Lung (tissue), 12 donors: ENCODE results near the gene PISD. TPM values are rescaled to one million over a fixed set of nuclear protein-coding genes. Genes with fewer than 3 reads are reported as not detected.

Experiments
- ATAC-seq: fragments of 200-7000 bp; cut with Tn5 transposase; one replicate; pipeline ENCODE4 v1.9.1; 2020; ENCODE audit warnings: moderate number of reproducible peaks; ENCODE audit not compliant: insufficient read depth, low FRiP score
- DNase-seq, 3 donors: peaks; one replicate each; pipeline ENCODE4 v3.0.0-alpha.2; 2013 to 2017
- H3K27ac ChIP-seq, 2 donors: one replicate each; pipeline ENCODE4 v1.5.1; 2013; ENCODE audit warnings: mild to moderate bottlenecking in 2 of 2, moderate library complexity in 2 of 2, control low read depth in 1 of 2, inconsistent platforms in 1 of 2, low read depth in 1 of 2, low read length in 1 of 2
- H3K27me3 ChIP-seq, 3 donors: one replicate each; pipeline ENCODE4 v1.5.1; 2013; ENCODE audit warnings: low read length in 2 of 3; ENCODE audit not compliant: control insufficient read depth in 3 of 3, insufficient read depth in 3 of 3
- H3K36me3 ChIP-seq, 4 donors: one replicate each; pipeline ENCODE4 v1.5.1; 2013; ENCODE audit warnings: low read length in 4 of 4, mild to moderate bottlenecking in 1 of 4, moderate library complexity in 1 of 4; ENCODE audit not compliant: control insufficient read depth in 4 of 4, insufficient read depth in 4 of 4
- H3K4me1 ChIP-seq, 5 donors: one replicate each; pipeline ENCODE4 v1.5.1; 2013; ENCODE audit warnings: low read length in 5 of 5, mild to moderate bottlenecking in 2 of 5, moderate library complexity in 1 of 5; ENCODE audit not compliant: control insufficient read depth in 5 of 5, insufficient read depth in 5 of 5
- H3K4me3 ChIP-seq: one replicate; pipeline ENCODE4 v1.5.1; 2013; ENCODE audit warnings: mild to moderate bottlenecking, control low read depth, moderate library complexity
- H3K9ac ChIP-seq, 2 donors: one replicate each; pipeline ENCODE4 v1.5.1; 2013; ENCODE audit warnings: low read length in 2 of 2, control low read depth in 1 of 2; ENCODE audit not compliant: insufficient read depth in 1 of 2
- H3K9me3 ChIP-seq, 4 donors: one replicate each; pipeline ENCODE4 v1.5.1; 2013; ENCODE audit warnings: low read length in 3 of 4, mild to moderate bottlenecking in 1 of 4, moderate library complexity in 1 of 4; ENCODE audit not compliant: control insufficient read depth in 4 of 4, insufficient read depth in 3 of 4
- WGBS, 2 donors: extraction: QIAGEN DNeasy Blood & Tissue Kit; methylation state at CpG; one replicate each; pipeline ENCODE4 v1.1.7; 2013; 5-methylcytosine and 5-hydroxymethylcytosine counted together
- polyA plus RNA-seq, 2 donors: library from polyadenylated mRNA; stranded (reverse); fragments of 200-250 nt; gene quantifications; one replicate each; pipeline ENCODE4 v1.2.1, GENCODE V29; 2013
- total RNA-seq, 2 donors: library from RNA; depleted of rRNA in 1 of 2; stranded (reverse); fragments of >200 nt in 1 of 2; gene quantifications; one replicate each; pipeline ENCODE4 v1.2.1, GENCODE V29; 2014 to 2021
- TF ChIP-seq, protein P1 (sequence below): IDR thresholded peaks from 2 replicates; pipeline ENCODE4 v1.5.1; 2012; ENCODE audit warnings: mild to moderate bottlenecking; ENCODE audit errors: control extremely low read depth, extremely low read depth
- donor health status: control.
- donor health status: control.
- donor health status: Bipolar disorder and iron deficiency.
- donor health status: healthy.
- donor health status: DM: yes; HTN: yes; CAD: no.

PISD gene
- total and polyA plus RNA-seq, 4 donors: 25.7 to 94.6 (median 46.8) TPM

DNA sequence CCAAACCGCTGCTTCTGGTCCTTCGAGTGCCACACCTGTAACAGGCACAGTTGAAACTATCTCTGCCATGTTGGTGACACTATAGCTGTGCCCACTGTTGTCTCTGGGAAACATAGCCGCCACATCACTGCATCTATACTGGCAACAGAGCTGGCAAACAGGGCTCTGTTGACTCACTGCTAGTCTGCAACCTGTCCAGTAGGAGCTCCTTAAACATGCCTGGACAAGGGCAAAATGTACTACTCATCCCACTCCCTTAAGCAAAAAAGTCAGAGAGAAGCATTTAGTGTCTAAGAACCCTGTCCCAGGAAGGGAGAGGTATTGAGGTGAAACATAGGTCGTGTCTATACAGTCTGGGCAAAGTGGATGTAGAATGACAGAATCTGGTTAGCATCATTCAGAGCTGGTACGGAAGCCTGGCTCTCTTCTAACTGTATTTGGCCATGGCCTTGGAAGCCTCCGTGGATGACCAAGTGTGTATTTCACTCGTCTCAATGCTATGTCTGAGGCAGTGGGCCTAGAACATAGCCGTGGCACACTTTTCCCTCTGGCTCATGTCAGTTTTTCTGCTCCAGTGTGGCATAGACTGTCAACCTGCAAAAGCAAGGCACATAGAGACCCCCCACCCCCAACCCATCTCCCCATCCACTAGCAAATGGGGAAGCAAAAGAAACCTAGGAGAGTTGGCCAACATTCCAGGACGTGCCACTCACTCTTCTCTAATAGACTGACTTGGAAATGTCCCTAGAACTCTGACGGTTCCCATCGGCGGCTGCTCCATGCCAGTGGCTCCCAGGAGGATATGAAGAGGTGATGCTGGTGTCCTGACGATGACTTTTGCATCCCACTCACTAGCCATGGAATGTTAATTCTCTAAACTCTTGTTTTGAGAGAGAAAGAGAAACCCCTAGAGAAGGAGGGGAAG lies 21.4 kb upstream of the PISD start:
- H3K4me3 ChIP-seq: no peak overlapping the region
- DNase-seq (no peak), ATAC-seq (no peak)
- peaks cover 11 to 28% (median 15%) of the 10 kb centered on the region in 4 donors for H3K36me3 ChIP-seq
- no peak overlapping the region for H3K27ac ChIP-seq
- peaks cover 0 to 4% (median 0%) of the 10 kb centered on the region in 5 donors for H3K4me1 ChIP-seq
- TF ChIP-seq, protein P1, sequence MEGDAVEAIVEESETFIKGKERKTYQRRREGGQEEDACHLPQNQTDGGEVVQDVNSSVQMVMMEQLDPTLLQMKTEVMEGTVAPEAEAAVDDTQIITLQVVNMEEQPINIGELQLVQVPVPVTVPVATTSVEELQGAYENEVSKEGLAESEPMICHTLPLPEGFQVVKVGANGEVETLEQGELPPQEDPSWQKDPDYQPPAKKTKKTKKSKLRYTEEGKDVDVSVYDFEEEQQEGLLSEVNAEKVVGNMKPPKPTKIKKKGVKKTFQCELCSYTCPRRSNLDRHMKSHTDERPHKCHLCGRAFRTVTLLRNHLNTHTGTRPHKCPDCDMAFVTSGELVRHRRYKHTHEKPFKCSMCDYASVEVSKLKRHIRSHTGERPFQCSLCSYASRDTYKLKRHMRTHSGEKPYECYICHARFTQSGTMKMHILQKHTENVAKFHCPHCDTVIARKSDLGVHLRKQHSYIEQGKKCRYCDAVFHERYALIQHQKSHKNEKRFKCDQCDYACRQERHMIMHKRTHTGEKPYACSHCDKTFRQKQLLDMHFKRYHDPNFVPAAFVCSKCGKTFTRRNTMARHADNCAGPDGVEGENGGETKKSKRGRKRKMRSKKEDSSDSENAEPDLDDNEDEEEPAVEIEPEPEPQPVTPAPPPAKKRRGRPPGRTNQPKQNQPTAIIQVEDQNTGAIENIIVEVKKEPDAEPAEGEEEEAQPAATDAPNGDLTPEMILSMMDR: no peak
- WGBS, 2 donors: 87 to 89% methylated on average over 13 of the region's 13 CpGs
- no peaks in the 10 kb centered on the region for H3K27me3 ChIP-seq
- H3K9me3 ChIP-seq: no peaks in the 10 kb centered on the region
- no peak overlapping the region for H3K9ac ChIP-seq

DNA sequence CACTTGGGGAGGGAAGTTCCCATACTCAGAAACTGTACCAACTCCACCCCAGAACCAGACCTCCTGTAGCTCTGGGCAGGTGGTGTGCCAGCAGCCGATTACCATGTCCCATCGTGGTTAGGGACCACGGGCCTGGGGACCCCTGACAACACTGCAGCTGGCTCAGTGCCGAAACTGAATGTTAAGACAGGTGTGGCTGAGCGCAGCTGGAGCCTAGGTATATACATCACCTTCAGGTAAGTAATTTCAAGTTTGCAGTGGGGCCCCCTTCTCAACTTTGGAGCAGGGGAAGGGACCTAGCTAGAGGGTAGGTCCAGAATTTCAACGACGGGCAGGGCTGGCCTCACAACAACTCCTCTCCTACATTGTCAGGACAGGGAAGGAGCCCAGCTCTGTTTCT lies 20.7 kb upstream of the PISD start:
- no peak overlapping the region for H3K27ac ChIP-seq
- H3K9ac ChIP-seq: no peak overlapping the region
- H3K36me3 ChIP-seq: peaks cover 11 to 28% (median 15%) of the 10 kb centered on the region in 4 donors
- DNase-seq (no peak), ATAC-seq (no peak)
- TF ChIP-seq, protein P1: no peak
- H3K27me3 ChIP-seq: no peaks in the 10 kb centered on the region
- H3K4me1 ChIP-seq: peaks cover 0 to 4% (median 0%) of the 10 kb centered on the region in 5 donors
- no peaks in the 10 kb centered on the region for H3K9me3 ChIP-seq
- no peak overlapping the region for H3K4me3 ChIP-seq
- WGBS, 2 donors: 90 to 93% methylated on average over 7 of the region's 7 CpGs

DNA sequence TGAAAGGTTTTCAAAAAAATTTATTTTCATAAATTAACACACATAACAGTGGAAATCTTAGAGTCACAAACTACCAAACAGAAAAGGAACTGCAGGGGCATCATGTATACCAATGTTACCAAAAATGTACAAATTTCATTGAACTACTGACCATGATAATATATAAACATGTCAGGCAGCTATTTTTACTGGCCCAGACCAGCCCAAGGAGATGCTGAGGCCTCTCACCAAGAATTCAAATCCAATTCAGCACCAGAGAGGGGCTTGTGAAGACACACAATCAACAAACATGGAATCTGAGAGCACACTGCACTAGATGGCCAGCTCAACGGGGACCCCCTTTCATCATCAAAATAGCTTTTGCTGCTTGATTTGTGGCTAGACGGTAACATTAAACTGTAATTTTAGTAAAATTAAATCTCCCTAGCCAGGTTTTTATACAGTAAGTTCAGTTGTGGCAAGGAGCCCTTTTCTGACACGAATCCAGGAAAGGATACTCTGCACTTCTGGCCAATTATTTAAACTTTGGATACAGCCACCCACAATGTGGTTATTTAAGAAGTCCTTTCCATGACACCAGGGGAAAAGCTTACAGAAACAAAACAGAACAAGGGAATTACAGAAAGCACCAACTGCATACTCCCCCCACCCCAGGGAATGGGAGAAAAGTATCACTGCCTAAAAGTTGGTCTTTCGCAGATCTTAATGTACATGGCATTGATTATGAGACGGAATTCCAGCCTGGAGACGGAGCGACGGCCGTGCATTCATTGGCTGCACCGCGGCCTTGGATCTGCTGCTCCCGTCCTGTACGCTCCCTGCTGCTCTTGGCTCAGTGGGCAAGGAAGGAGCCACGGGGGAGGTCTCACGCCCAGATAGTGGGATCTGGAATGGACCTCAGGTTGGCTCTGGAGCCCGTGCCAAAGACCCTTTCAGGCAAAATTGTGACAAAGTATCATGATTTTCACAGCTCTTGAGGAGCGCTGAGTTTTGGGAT lies 19.6 kb upstream of the PISD start:
- WGBS, 2 donors: 90 to 95% methylated on average over 17 of the region's 17 CpGs
- DNase-seq (no peak), ATAC-seq (no peak)
- Histone ChIP-seq H3K27me3 (no peaks in the 10 kb centered on the region), H3K9me3 (no peaks in the 10 kb centered on the region), H3K36me3 (peaks cover 11 to 23% (median 15%) of the 10 kb centered on the region in 4 donors), H3K4me1 (peaks cover 0 to 4% (median 0%) of the 10 kb centered on the region in 5 donors), H3K9ac (no peak overlapping the region), H3K4me3 (no peak overlapping the region), H3K27ac (peak overlapping the region in 1 of 2 donors; percentile 4)
- TF ChIP-seq, protein P1: no peak
